HFF-Myc (cell line): ENCODE results near the gene SH3TC1.

Experiments used
- DNase-seq: peaks from one replicate; pipeline ENCODE4 v3.0.0-alpha.2; 2011; ENCODE audit warnings: low read depth; ENCODE audit errors: extremely low read depth
- H3K4me3 ChIP-seq: replicated peaks from 2 replicates; pipeline ENCODE4 v1.5.1; 2011; ENCODE audit warnings: low read depth, mild to moderate bottlenecking, control low read depth, low read length
- CTCF ChIP-seq: IDR thresholded peaks from 2 replicates; pipeline ENCODE4 v1.5.1; 2012; ENCODE audit warnings: mild to moderate bottlenecking, low read depth, low read length, control low read depth; ENCODE audit errors: missing control alignments

The SH3TC1 gene

GRCh38 chr4:8273450-8273849 lies 74.4 kb downstream of the SH3TC1 start:
- no peak for DNase-seq
- no peak overlapping the region for H3K4me3 ChIP-seq
- TF ChIP-seq CTCF, result no peak

- H3K4me3 ChIP-seq, result no peak overlapping the region
- no peak for DNase-seq
- TF ChIP-seq CTCF, result no peak
Observed at GRCh38 chr4:8274066-8274652, 75.1 kb downstream of the SH3TC1 start.

- peak; percentile 61 for TF ChIP-seq CTCF
- peak; percentile 92 for DNase-seq
Observed at GRCh38 chr4:8274765-8275547, 75.9 kb downstream of the SH3TC1 start.

GRCh38 chr4:8275548-8275910 lies 76.4 kb downstream of the SH3TC1 start:
- no peak for DNase-seq
- no peak for TF ChIP-seq CTCF
- H3K4me3 ChIP-seq, result no peak overlapping the region

More at GRCh38 chr4:8274765-8275547, 75.9 kb downstream of the SH3TC1 start:
- H3K4me3 ChIP-seq, result no peak overlapping the region

- TF ChIP-seq CTCF, result no peak
- DNase-seq, result no peak
Observed at GRCh38 chr4:8276358-8277240, 77.5 kb downstream of the SH3TC1 start.

GRCh38 chr4:8277356-8278008 lies 78.4 kb downstream of the SH3TC1 start:
- DNase-seq, result no peak
- no peak for TF ChIP-seq CTCF
- no peak overlapping the region for H3K4me3 ChIP-seq

More at GRCh38 chr4:8276358-8277240, 77.5 kb downstream of the SH3TC1 start:
- H3K4me3 ChIP-seq, result no peak overlapping the region
